Esophagus muscularis mucosa (tissue), 4 donors: ENCODE measurements around the gene NTN3. TPM values are rescaled to one million over a fixed set of nuclear protein-coding genes. Genes with fewer than 3 reads are reported as not detected.

Source experiments
- DNase-seq: peaks from one replicate; pipeline ENCODE4 v3.0.0-alpha.2; 2017; ENCODE audit errors: extremely low spot score
- H3K27ac ChIP-seq, 4 donors: fragments of 200-600 bp; sonication (generic); replicated peaks in 1 of 4; 1 replicate in 3 of 4; 2 replicates in 1 of 4; pipeline ENCODE4 v1.5.1; 2016 to 2019; ENCODE audit warnings: mild to moderate bottlenecking in 1 of 4
- H3K27me3 ChIP-seq, 4 donors: fragments of 200-600 bp; sonication (generic); one replicate each; pipeline versions ENCODE4 v1.5.1 to v1.6.0; 2016 to 2019
- H3K36me3 ChIP-seq, 4 donors: fragments of 200-600 bp; sonication (generic); one replicate each; pipeline ENCODE4 v1.5.1; 2016 to 2019
- H3K4me1 ChIP-seq, 4 donors: fragments of 200-600 bp; sonication (generic); one replicate each; pipeline ENCODE4 v1.5.1; 2016 to 2019
- H3K4me3 ChIP-seq, 4 donors: fragments of 200-600 bp; sonication (generic); 1 replicate in 2 of 4; 2 replicates in 2 of 4; pipeline ENCODE4 v1.5.1; 2016 to 2019; ENCODE audit warnings: mild to moderate bottlenecking in 4 of 4, moderate library complexity in 1 of 4
- H3K9me3 ChIP-seq, 4 donors: fragments of 200-600 bp; sonication (generic); 1 replicate in 3 of 4; 2 replicates in 1 of 4; pipeline ENCODE4 v1.5.1; 2016 to 2019
- CTCF ChIP-seq, 3 experiments: fragments of 200-600 bp in 2 of 3; fragments of 450-650 bp in 1 of 3; sonication (generic) in 2 of 3; IDR thresholded peaks; one replicate each; pipeline ENCODE4 v1.5.1; 2017 to 2019; ENCODE audit warnings: antibody characterized with exemption in 3 of 3, mild to moderate bottlenecking in 2 of 3, moderate library complexity in 1 of 3
- EP300 ChIP-seq: sonication (generic); formaldehyde crosslinking; IDR thresholded peaks from one replicate; pipeline ENCODE4 v1.6.1; 2017; ENCODE audit warnings: antibody characterized with exemption
- POLR2A ChIP-seq: fragments of 450-650 bp; IDR thresholded peaks from one replicate; pipeline ENCODE4 v1.6.1; 2017; ENCODE audit warnings: antibody characterized with exemption, moderate library complexity, mild to moderate bottlenecking, low read depth
- POLR2AphosphoS5 ChIP-seq, 2 donors: sonication (generic); formaldehyde crosslinking; IDR thresholded peaks; one replicate each; pipeline ENCODE4 v1.6.1; 2017; ENCODE audit warnings: antibody characterized with exemption in 2 of 2
- WGBS: methylation state at CpG from one replicate; pipeline ENCODE4 v1.1.5; 2018; 5-methylcytosine and 5-hydroxymethylcytosine counted together
- intact Hi-C: fragments of 100-400 bp; cut with DNase I; formaldehyde crosslinking; loops from one replicate; pipeline ENCODE4 v1.15.1; 2023
- total RNA-seq, 4 donors: library from RNA; depleted of rRNA; stranded (reverse); fragments of >200 nt; gene quantifications; one replicate each; pipeline versions ENCODE4 v1.1.0 to v1.2.1, GENCODE V29; 2016

Gene NTN3
- total RNA-seq, 4 donors from 2014 or later: 0.19 to 0.42 (median 0.29) TPM; not detected in 1

GRCh38 chr16:2471653-2472487 is 773 bp downstream of the NTN3 start:
- no peak for DNase-seq
- H3K9me3 ChIP-seq: no peaks in the 10 kb centered on the region
- H3K27ac ChIP-seq: no peak overlapping the region
- H3K4me1 ChIP-seq: peaks cover 56 to 93% (median 75%) of the 10 kb centered on the region in 4 donors
- peaks cover 17 to 68% (median 37%) of the 10 kb centered on the region in 4 donors for H3K27me3 ChIP-seq
- peak overlapping the region; percentile 39 to 53 (median 41) for H3K4me3 ChIP-seq
- TF ChIP-seq CTCF (IDR thresholded peaks at IDR 0.05) (no peak), POLR2AphosphoS5 (IDR thresholded peaks at IDR 0.05) (no peak), EP300 (no peak), POLR2A (no peak)
- WGBS: 91% methylated on average over 16 of the region's 61 CpGs
- intact Hi-C loops: no loop called here
- H3K36me3 ChIP-seq: no peaks in the 10 kb centered on the region

DNA sequence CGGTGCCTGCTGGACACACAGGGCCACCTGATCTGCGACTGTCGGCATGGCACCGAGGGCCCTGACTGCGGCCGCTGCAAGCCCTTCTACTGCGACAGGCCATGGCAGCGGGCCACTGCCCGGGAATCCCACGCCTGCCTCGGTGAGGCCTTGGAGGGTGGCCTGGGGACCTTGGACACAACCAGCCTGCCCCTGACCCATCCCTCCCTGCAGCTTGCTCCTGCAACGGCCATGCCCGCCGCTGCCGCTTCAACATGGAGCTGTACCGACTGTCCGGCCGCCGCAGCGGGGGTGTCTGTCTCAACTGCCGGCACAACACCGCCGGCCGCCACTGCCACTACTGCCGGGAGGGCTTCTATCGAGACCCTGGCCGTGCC is 1.4 kb downstream of the NTN3 start:
- no peak overlapping the region for H3K4me3 ChIP-seq
- 96% methylated on average over 26 of the region's 27 CpGs for WGBS
- TF ChIP-seq POLR2A (no peak), EP300 (no peak), CTCF (IDR thresholded peaks at IDR 0.05) (no peak)
- no peaks in the 10 kb centered on the region for H3K9me3 ChIP-seq
- peaks cover 17 to 62% (median 37%) of the 10 kb centered on the region in 4 donors for H3K27me3 ChIP-seq
- H3K36me3 ChIP-seq: no peaks in the 10 kb centered on the region
- no peak for DNase-seq
- no peak overlapping the region for H3K27ac ChIP-seq
- peaks cover 53 to 87% (median 70%) of the 10 kb centered on the region in 4 donors for H3K4me1 ChIP-seq
- intact Hi-C loops: no loop called here

DNA sequence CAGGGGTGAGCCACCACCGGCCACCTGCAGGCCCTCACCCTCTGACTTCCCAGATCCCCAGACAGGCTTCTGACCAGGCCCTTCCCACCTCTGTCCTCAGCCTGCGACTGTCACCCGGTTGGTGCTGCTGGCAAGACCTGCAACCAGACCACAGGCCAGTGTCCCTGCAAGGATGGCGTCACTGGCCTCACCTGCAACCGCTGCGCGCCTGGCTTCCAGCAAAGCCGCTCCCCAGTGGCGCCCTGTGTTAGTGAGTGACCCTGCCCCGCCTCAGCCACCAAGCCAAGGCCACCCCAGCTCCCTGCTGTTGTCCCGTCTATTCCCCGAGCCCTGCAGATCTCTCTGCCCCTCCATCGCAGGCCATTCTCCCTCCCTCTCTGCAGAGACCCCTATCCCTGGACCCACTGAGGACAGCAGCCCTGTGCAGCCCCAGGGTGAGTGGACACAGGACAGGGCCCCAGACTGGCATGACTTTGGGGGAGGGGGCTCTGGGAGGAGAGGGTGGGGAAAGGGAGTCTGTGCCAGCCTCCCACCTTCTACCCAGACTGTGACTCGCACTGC is 1.9 kb downstream of the NTN3 start:
- intact Hi-C loops: no loop called here
- no peak for DNase-seq
- WGBS: 89% methylated on average over 6 of the region's 14 CpGs
- Histone ChIP-seq H3K27ac (no peak overlapping the region), H3K9me3 (no peaks in the 10 kb centered on the region), H3K4me1 (peaks cover 48 to 82% (median 65%) of the 10 kb centered on the region in 4 donors), H3K4me3 (peak overlapping the region in 1 of 4 donors; percentile 85), H3K36me3 (no peaks in the 10 kb centered on the region), H3K27me3 (peaks cover 14 to 57% (median 37%) of the 10 kb centered on the region in 4 donors)
- TF ChIP-seq EP300: no peak
- no peak for TF ChIP-seq CTCF (IDR thresholded peaks at IDR 0.05)
- no peak for TF ChIP-seq POLR2AphosphoS5 (IDR thresholded peaks at IDR 0.05)
- TF ChIP-seq POLR2A: no peak

- Histone ChIP-seq H3K27me3 (peaks cover 9 to 52% (median 34%) of the 10 kb centered on the region in 4 donors), H3K4me1 (peaks cover 43 to 77% (median 60%) of the 10 kb centered on the region in 4 donors), H3K36me3 (no peaks in the 10 kb centered on the region), H3K9me3 (no peaks in the 10 kb centered on the region), H3K27ac (no peak overlapping the region), H3K4me3 (peak overlapping the region; percentile 78 to 85 (median 82))
- 29% methylated on average over 11 of the region's 49 CpGs for WGBS
- no peak for DNase-seq
- no peak for TF ChIP-seq POLR2AphosphoS5 (IDR thresholded peaks at IDR 0.05)
- TF ChIP-seq POLR2A: no peak
- TF ChIP-seq EP300: no peak
- TF ChIP-seq CTCF (IDR thresholded peaks at IDR 0.05): no peak
- intact Hi-C loops: no loop called here
Observed at GRCh38 chr16:2473446-2473926, 2.4 kb downstream of the NTN3 start.
